Chondrocyte (in vitro differentiated cells): ENCODE results near the gene KIF14. TPM values are rescaled to one million over a fixed set of nuclear protein-coding genes. Genes with fewer than 3 reads are reported as not detected.
"Not testable (repeated sequence)": the region's sequence is repeated elsewhere in the genome, so short reads cannot be mapped to it uniquely, and the experiment has no call there.

Source experiments
- DNase-seq: peaks from one replicate; pipeline ENCODE4 v3.0.0; 2021; ENCODE audit warnings: mixed read lengths, low spot score
- H3K27ac Mint-ChIP-seq: one replicate; pipeline ENCODE4 v1.8.0; 2021; ENCODE audit warnings: mild to moderate bottlenecking, moderate library complexity, mixed read lengths; ENCODE audit not compliant: unreplicated experiment
- H3K27me3 Mint-ChIP-seq: 2 replicates; pipeline ENCODE4 v1.8.0; 2021; ENCODE audit warnings: low read depth, mixed read lengths
- H3K36me3 Mint-ChIP-seq: 2 replicates; pipeline ENCODE4 v1.8.0; 2021; ENCODE audit warnings: low read depth, mixed read lengths
- H3K4me1 Mint-ChIP-seq: 2 replicates; pipeline ENCODE4 v1.8.0; 2021; ENCODE audit warnings: low read depth, mild to moderate bottlenecking, mixed read lengths
- H3K4me3 Mint-ChIP-seq: one replicate; pipeline ENCODE4 v1.8.0; 2021; ENCODE audit warnings: mild to moderate bottlenecking, moderate library complexity, mixed read lengths; ENCODE audit not compliant: unreplicated experiment
- H3K9me3 Mint-ChIP-seq: 2 replicates; pipeline ENCODE4 v1.8.0; 2021; ENCODE audit warnings: low read depth, mixed read lengths
- CTCF ChIP-seq: fragments of 200-600 bp; sonication (generic); IDR thresholded peaks from 2 replicates; pipeline ENCODE4 v1.5.0; 2021; ENCODE audit warnings: antibody characterized with exemption, mild to moderate bottlenecking, moderate library complexity
- total RNA-seq: library from RNA; stranded (reverse); gene quantifications from 3 replicates; pipeline ENCODE4 v1.2.1, GENCODE V29; 2021

Gene KIF14
- total RNA-seq, 1 donor from 2014 or later, result 2.0 TPM

GRCh38 chr1:200558866-200559459 is 61.6 kb downstream of the KIF14 start:
- Mint-ChIP-seq H3K27me3 (no peaks in the 10 kb centered on the region), H3K4me3 (no peak overlapping the region), H3K9me3 (no peaks in the 10 kb centered on the region), H3K36me3 (no peaks in the 10 kb centered on the region), H3K27ac (no peak overlapping the region), H3K4me1 (peaks cover 10% of the 10 kb centered on the region)
- peak; percentile 89 for TF ChIP-seq CTCF
- DNase-seq, result no peak

GRCh38 chr1:200556002-200556401 is 64.5 kb downstream of the KIF14 start:
- no peaks in the 10 kb centered on the region for H3K36me3 Mint-ChIP-seq
- H3K4me3 Mint-ChIP-seq, result no peak overlapping the region
- DNase-seq, result no peak
- H3K27ac Mint-ChIP-seq, result no peak overlapping the region
- TF ChIP-seq CTCF, result peak; percentile 47
- H3K4me1 Mint-ChIP-seq, result no peaks in the 10 kb centered on the region
- H3K9me3 Mint-ChIP-seq, result no peaks in the 10 kb centered on the region
- no peaks in the 10 kb centered on the region for H3K27me3 Mint-ChIP-seq

- not testable (repeated sequence) for H3K36me3 Mint-ChIP-seq, DNase-seq, H3K27me3 Mint-ChIP-seq, H3K4me3 Mint-ChIP-seq, H3K9me3 Mint-ChIP-seq, H3K27ac Mint-ChIP-seq, H3K4me1 Mint-ChIP-seq
Measured at GRCh38 chr1:200552737-200553136, 67.8 kb downstream of the KIF14 start.

- no peak for TF ChIP-seq CTCF
- peaks cover 4% of the 10 kb centered on the region for H3K27me3 Mint-ChIP-seq
- no peak overlapping the region for H3K27ac Mint-ChIP-seq
- no peaks in the 10 kb centered on the region for H3K9me3 Mint-ChIP-seq
- no peaks in the 10 kb centered on the region for H3K4me1 Mint-ChIP-seq
- H3K4me3 Mint-ChIP-seq, result no peak overlapping the region
- no peaks in the 10 kb centered on the region for H3K36me3 Mint-ChIP-seq
- DNase-seq, result no peak
Measured at GRCh38 chr1:200550367-200550766, 70.2 kb downstream of the KIF14 start.

GRCh38 chr1:200547386-200547785 is 73.2 kb downstream of the KIF14 start:
- H3K4me1 Mint-ChIP-seq, result no peaks in the 10 kb centered on the region
- no peak for TF ChIP-seq CTCF
- DNase-seq, result no peak
- H3K9me3 Mint-ChIP-seq, result no peaks in the 10 kb centered on the region
- no peaks in the 10 kb centered on the region for H3K36me3 Mint-ChIP-seq
- no peak overlapping the region for H3K27ac Mint-ChIP-seq
- peaks cover 9% of the 10 kb centered on the region for H3K27me3 Mint-ChIP-seq
- H3K4me3 Mint-ChIP-seq, result no peak overlapping the region

- no peak for TF ChIP-seq CTCF
- peaks cover 9% of the 10 kb centered on the region for H3K27me3 Mint-ChIP-seq
- H3K27ac Mint-ChIP-seq, result no peak overlapping the region
- no peak for DNase-seq
- no peaks in the 10 kb centered on the region for H3K36me3 Mint-ChIP-seq
- no peaks in the 10 kb centered on the region for H3K9me3 Mint-ChIP-seq
- no peaks in the 10 kb centered on the region for H3K4me1 Mint-ChIP-seq
- H3K4me3 Mint-ChIP-seq, result no peak overlapping the region
Measured at GRCh38 chr1:200546577-200546976, 74.0 kb downstream of the KIF14 start.
